NB4 (cell line): ENCODE data around the gene SLC9C1.

ENCODE experiments used
- DNase-seq: peaks from one replicate; pipeline ENCODE4 v3.0.0; 2010; ENCODE audit warnings: low read depth
- H3K4me3 ChIP-seq: one replicate; pipeline ENCODE4 v1.5.1; 2011; ENCODE audit warnings: mild to moderate bottlenecking, low read depth, low read length, moderate library complexity
- CTCF ChIP-seq: IDR thresholded peaks from one replicate; pipeline ENCODE4 v1.5.1; 2012; ENCODE audit warnings: low read depth, low read length
- MAX ChIP-seq: IDR thresholded peaks from 2 replicates; pipeline ENCODE4 v1.6.1; 2011; ENCODE audit warnings: low read depth, low read length
- MYC ChIP-seq: IDR thresholded peaks from 2 replicates; pipeline ENCODE4 v1.6.1; 2011; ENCODE audit warnings: low read depth, low read length
- POLR2A ChIP-seq: IDR thresholded peaks from 2 replicates; pipeline ENCODE4 v1.6.1; 2011; ENCODE audit warnings: mild to moderate bottlenecking; ENCODE audit not compliant: insufficient read length; ENCODE audit errors: extremely low read depth

SLC9C1 gene

GRCh38 chr3:112302881-112303763 lies 9.1 kb upstream of the SLC9C1 start:
- TF ChIP-seq MAX (no peak), CTCF (no peak), POLR2A (no peak), MYC (no peak)
- DNase-seq = no peak
- H3K4me3 ChIP-seq = no peak overlapping the region

- TF ChIP-seq MYC (no peak), CTCF (no peak), MAX (no peak), POLR2A (no peak)
- DNase-seq = no peak
- no peak overlapping the region for H3K4me3 ChIP-seq
These were observed 8.3 kb upstream of the SLC9C1 start for GRCh38 chr3:112302150-112302830.

GRCh38 chr3:112298781-112299180 lies 4.8 kb upstream of the SLC9C1 start:
- no peak for DNase-seq
- TF ChIP-seq MYC (no peak), POLR2A (no peak), MAX (no peak)
- H3K4me3 ChIP-seq = no peak overlapping the region

- H3K4me3 ChIP-seq = no peak overlapping the region
- no peak for DNase-seq
- TF ChIP-seq POLR2A (no peak), CTCF (no peak), MYC (no peak), MAX (no peak)
These were observed 3.7 kb upstream of the SLC9C1 start for GRCh38 chr3:112297714-112298113.

- no peak overlapping the region for H3K4me3 ChIP-seq
- TF ChIP-seq POLR2A (no peak), MYC (no peak), CTCF (no peak), MAX (no peak)
- DNase-seq = no peak
These were observed 5.0 kb downstream of the SLC9C1 start for GRCh38 chr3:112289011-112289410.

GRCh38 chr3:112280266-112280665 lies 13.8 kb downstream of the SLC9C1 start:
- no peak overlapping the region for H3K4me3 ChIP-seq
- DNase-seq = no peak
- no peak for TF ChIP-seq POLR2A
- TF ChIP-seq CTCF = no peak
